HG02610 (cell line): ENCODE data around the gene LMBR1.
"Not testable (repeated sequence)": the region's sequence is repeated elsewhere in the genome, so short reads cannot be mapped to it uniquely, and the experiment has no call there.

Experiments used
- ATAC-seq: cut with Tn5 transposase; IDR thresholded peaks from one replicate; pipeline ENCODE4 v1.9.1; 2021; ENCODE audit warnings: mild to moderate bottlenecking, moderate library complexity; ENCODE audit not compliant: unreplicated experiment

LMBR1 gene

GRCh38 chr7:156906200-156906649 lies 13.2 kb upstream of the LMBR1 start:
- ATAC-seq, result no peak

GRCh38 chr7:156903232-156903909 lies 10.4 kb upstream of the LMBR1 start:
- no peak for ATAC-seq

- ATAC-seq, result not testable (repeated sequence)
Measured at GRCh38 chr7:156900093-156900492, 7.1 kb upstream of the LMBR1 start.

- no peak for ATAC-seq
Measured at GRCh38 chr7:156898938-156899337, 6.0 kb upstream of the LMBR1 start.

DNA sequence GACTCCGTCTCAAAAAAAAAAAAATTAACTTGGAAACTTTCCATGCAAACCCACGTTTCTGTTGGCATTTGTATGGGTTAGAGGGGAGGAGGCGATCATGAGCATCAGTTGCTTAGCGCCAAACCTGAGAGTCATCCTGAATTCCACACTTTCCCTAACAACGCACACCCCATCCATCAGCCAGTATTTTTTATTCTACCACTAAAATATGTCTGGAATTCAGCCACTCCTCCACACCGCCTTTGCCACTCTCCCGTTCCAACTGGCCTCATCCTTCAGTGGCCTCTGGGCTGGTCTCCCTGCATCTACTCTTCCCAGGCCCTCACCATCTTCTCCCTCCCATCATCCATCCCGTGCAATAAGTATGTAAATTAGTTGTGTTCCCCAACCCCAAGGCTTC lies 4.7 kb upstream of the LMBR1 start:
- ATAC-seq, result no peak

GRCh38 chr7:156896388-156897022 lies 3.5 kb upstream of the LMBR1 start:
- no peak for ATAC-seq

- no peak for ATAC-seq
Measured at GRCh38 chr7:156895024-156895780, 2.2 kb upstream of the LMBR1 start.

DNA sequence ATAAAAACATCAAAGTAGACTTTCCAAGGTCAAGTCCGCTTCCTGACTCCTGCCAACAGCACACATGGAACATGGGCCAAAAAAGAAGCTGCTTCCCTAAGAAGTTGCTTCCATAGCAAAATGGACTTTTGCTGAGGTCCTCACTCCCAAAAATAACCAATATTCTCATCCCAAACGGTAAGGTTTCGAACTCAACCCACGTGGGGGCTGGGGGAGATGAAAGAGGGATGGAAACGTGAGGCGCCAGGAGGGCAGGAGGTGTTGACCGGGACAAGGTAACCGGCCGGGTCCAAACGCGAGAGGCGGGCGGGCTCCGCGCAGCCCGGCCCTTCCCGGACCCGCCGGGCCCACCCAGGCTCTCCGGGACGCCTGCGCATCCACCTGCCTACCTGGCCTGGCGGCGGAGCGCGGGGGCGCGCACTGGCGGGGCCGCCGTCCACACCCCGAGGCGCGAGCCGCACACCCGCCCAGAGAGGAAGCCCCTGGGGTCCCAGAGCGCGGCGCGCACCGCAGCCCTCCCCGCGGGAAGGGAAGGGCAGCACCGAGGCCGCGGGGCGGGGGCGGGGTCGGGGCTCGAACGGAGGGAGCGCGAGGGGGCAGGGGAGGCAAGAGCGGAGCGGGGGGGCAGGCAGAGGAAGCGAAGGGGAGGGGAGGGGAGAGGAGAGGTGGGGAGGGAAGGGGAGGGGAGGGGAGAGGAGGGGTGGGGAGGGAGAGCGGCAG lies 742 bp downstream of the LMBR1 start:
- peak; percentile 25 for ATAC-seq

DNA sequence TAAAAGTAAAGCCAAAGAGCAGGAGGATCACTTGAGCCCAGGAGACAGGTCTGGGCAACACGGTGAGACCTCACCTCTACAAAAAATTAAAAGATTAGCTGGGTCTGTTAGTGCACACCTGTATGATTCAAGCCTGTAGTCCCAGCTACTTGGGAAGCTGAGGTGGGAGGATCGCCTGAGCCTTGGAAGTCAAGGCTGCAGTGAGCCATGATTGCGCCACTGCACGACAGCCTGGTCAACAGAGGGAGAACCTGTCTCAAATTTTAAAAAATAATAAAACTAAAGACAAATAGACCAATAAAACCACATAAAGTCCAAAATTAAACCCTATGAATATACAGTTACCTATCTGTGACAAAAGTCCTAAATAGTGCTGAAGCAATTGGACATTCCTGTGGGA lies 3.2 kb downstream of the LMBR1 start:
- no peak for ATAC-seq

DNA sequence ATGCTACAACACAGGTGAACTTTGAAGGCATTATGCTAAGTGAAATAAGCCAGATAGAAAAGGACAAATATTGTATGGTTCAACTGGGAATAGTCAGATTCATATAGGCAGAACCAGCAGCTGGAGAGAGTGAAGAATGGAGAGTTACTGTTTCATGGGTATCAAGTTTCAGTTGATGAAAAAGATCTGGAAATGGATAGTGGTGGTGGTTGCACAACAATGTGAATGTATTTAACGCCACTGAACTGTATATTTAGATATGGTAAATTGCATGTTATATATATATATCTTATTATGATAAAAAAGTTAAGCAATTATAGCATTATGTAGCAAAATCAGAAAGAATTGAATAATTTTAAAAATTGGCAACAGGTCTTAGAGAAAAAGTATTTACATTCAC lies 3.9 kb downstream of the LMBR1 start:
- ATAC-seq, result no peak

DNA sequence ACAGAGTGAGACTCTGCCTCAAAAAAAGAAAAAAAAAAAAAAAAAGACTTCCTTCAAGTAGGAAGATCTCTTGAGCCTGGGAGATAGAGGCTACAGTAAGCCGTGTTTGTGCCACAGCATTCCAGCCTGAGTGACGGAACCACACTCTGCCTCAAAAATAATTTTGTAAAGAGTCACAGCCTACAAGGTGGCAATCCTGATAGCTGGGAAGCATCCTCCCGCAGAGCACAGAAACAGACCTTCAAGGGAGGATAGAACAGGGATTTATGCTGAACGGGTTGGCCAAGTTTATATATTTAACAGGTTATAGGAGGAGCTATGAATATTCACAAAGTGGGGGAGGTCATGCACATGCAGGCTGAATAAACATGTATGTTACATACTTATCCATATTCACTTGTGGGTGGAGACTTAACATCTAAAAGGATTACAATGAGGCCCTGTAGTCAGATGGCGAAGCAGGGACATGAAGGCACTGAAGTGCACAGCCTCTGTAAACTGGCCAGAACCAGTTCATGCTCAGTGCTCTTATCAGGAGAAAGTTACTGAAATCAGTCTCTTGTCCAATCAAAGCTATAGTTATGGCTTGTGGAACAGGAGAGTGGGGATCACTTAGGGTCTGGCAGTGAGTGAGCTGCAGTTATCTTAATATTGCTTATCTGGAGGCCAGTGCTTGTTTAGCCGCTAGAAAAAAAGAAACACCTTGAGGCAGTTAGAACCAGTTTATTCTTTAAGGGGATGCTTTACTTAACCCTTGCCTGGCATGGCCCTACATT lies 6.8 kb downstream of the LMBR1 start:
- ATAC-seq, result no peak

DNA sequence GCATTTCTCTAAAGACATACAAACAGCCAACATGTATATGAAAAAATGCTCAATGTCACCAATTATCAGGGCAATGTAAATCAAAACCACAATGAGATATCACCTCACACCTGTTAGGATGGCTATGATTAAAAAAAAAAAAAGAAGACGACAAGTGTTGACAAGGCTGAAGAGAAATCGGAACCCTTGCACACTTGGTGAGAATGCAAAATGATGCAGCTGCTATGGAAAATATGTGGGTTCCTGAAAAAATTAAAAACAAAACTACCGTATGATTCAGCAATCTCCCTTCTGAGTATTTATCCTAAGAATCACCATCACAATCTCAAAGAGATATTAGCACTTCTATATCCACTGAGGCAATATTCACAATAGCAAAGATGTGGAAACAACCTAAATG lies 11.3 kb downstream of the LMBR1 start:
- ATAC-seq, result no peak

- ATAC-seq, result no peak
Measured at GRCh38 chr7:156875766-156876165, 17.2 kb downstream of the LMBR1 start.

GRCh38 chr7:156868363-156868762 lies 24.6 kb downstream of the LMBR1 start:
- not testable (repeated sequence) for ATAC-seq

GRCh38 chr7:156865493-156865892 lies 27.5 kb downstream of the LMBR1 start:
- no peak for ATAC-seq

GRCh38 chr7:156862022-156862421 lies 31.0 kb downstream of the LMBR1 start:
- not testable (repeated sequence) for ATAC-seq

GRCh38 chr7:156861212-156861611 lies 31.8 kb downstream of the LMBR1 start:
- no peak for ATAC-seq

GRCh38 chr7:156860099-156860498 lies 32.9 kb downstream of the LMBR1 start:
- not testable (repeated sequence) for ATAC-seq

DNA sequence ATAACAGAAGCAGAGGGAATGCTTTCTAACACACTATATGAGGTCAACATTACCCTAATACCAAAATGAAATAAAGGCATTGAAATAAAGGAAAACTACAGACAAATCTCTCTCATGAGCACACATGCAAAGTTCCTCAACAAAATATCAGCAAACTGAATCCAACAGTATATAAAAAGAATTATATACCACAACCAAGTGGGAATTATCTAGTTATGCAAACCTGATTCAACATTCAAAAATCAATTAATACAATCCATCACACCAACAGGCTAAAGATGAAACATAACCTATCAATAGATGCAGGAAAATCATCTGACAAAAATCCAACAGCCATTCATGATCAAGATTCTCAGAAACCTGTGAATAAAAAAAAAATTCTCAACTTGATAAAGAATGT lies 34.5 kb downstream of the LMBR1 start:
- ATAC-seq, result no peak

- ATAC-seq, result no peak
Measured at GRCh38 chr7:156857757-156858156, 35.2 kb downstream of the LMBR1 start.

DNA sequence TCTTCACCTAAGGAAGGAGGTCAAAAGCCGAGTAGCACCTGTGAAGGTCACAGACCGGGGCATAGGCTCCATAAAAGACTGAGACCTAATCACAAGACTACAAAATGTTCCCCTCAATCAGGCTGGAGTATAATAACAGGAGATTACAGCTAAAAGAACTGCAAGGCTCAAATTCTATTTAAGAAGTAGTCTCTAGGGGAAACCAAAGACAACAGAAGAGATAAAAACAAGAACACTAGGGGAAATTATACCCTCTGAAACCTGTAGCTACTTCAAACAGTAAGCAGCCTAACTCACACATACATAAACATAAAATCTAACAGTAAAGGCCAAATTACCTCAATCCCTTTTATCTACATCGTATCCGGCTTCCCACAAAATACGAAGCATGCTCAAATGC lies 38.3 kb downstream of the LMBR1 start:
- no peak for ATAC-seq
